Ishikawa (cell line): ENCODE measurements around the gene SLC25A18.

ENCODE experiments used
- CEBPB ChIP-seq: IDR thresholded peaks from 2 replicates; pipeline ENCODE4 v1.6.1; 2012
- CREB1 ChIP-seq: IDR thresholded peaks from 2 replicates; pipeline ENCODE4 v1.6.1; 2012; ENCODE audit warnings: low read depth
- EGR1 ChIP-seq: IDR thresholded peaks from 2 replicates; pipeline ENCODE4 v1.6.1; 2012
- EP300 ChIP-seq: IDR thresholded peaks from 2 replicates; pipeline ENCODE4 v1.6.1; 2012; ENCODE audit warnings: borderline replicate concordance
- FOXM1 ChIP-seq: IDR thresholded peaks from 2 replicates; pipeline ENCODE4 v1.6.1; 2012; ENCODE audit warnings: low read depth, borderline replicate concordance
- NFIC ChIP-seq: IDR thresholded peaks from 2 replicates; pipeline ENCODE4 v1.6.1; 2012
- RAD21 ChIP-seq: IDR thresholded peaks from 2 replicates; pipeline ENCODE4 v1.6.1; 2012; ENCODE audit warnings: low read depth
- TAF1 ChIP-seq: IDR thresholded peaks from 2 replicates; pipeline ENCODE4 v1.6.1; 2012; ENCODE audit warnings: low read depth, mild to moderate bottlenecking
- TCF12 ChIP-seq: IDR thresholded peaks from 2 replicates; pipeline ENCODE4 v1.6.1; 2012; ENCODE audit warnings: low read depth
- TEAD4 ChIP-seq: IDR thresholded peaks from 2 replicates; pipeline ENCODE4 v1.6.1; 2012
- USF1 ChIP-seq: IDR thresholded peaks from 2 replicates; pipeline ENCODE4 v1.6.1; 2012
- YY1 ChIP-seq: IDR thresholded peaks from 2 replicates; pipeline ENCODE4 v1.6.1; 2012; ENCODE audit warnings: low read depth
- ZBTB7A ChIP-seq: IDR thresholded peaks from 2 replicates; pipeline ENCODE4 v1.6.1; 2012; ENCODE audit warnings: low read depth
- TF ChIP-seq, protein P1 (sequence below): IDR thresholded peaks from 2 replicates; pipeline ENCODE4 v1.6.1; 2012
- TF ChIP-seq, protein P2 (sequence below): IDR thresholded peaks from 2 replicates; pipeline ENCODE4 v1.6.1; 2012; ENCODE audit warnings: low read depth, mild to moderate bottlenecking

The SLC25A18 gene

GRCh38 chr22:17592201-17592600 is 28.9 kb downstream of the SLC25A18 start:
- TF ChIP-seq EGR1: no peak
- TF ChIP-seq TEAD4: no peak
- TF ChIP-seq EP300: no peak
- TF ChIP-seq TCF12: no peak
- TF ChIP-seq USF1: no peak
- TF ChIP-seq, protein P1, sequence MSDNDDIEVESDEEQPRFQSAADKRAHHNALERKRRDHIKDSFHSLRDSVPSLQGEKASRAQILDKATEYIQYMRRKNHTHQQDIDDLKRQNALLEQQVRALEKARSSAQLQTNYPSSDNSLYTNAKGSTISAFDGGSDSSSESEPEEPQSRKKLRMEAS: no peak
- no peak for TF ChIP-seq CEBPB
- TF ChIP-seq FOXM1: no peak
- no peak for TF ChIP-seq ZBTB7A
- TF ChIP-seq NFIC: no peak
- TF ChIP-seq YY1: no peak
- TF ChIP-seq CREB1: no peak
- TF ChIP-seq RAD21: no peak
- TF ChIP-seq, protein P2, sequence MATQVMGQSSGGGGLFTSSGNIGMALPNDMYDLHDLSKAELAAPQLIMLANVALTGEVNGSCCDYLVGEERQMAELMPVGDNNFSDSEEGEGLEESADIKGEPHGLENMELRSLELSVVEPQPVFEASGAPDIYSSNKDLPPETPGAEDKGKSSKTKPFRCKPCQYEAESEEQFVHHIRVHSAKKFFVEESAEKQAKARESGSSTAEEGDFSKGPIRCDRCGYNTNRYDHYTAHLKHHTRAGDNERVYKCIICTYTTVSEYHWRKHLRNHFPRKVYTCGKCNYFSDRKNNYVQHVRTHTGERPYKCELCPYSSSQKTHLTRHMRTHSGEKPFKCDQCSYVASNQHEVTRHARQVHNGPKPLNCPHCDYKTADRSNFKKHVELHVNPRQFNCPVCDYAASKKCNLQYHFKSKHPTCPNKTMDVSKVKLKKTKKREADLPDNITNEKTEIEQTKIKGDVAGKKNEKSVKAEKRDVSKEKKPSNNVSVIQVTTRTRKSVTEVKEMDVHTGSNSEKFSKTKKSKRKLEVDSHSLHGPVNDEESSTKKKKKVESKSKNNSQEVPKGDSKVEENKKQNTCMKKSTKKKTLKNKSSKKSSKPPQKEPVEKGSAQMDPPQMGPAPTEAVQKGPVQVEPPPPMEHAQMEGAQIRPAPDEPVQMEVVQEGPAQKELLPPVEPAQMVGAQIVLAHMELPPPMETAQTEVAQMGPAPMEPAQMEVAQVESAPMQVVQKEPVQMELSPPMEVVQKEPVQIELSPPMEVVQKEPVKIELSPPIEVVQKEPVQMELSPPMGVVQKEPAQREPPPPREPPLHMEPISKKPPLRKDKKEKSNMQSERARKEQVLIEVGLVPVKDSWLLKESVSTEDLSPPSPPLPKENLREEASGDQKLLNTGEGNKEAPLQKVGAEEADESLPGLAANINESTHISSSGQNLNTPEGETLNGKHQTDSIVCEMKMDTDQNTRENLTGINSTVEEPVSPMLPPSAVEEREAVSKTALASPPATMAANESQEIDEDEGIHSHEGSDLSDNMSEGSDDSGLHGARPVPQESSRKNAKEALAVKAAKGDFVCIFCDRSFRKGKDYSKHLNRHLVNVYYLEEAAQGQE: no peak
- no peak for TF ChIP-seq TAF1

DNA sequence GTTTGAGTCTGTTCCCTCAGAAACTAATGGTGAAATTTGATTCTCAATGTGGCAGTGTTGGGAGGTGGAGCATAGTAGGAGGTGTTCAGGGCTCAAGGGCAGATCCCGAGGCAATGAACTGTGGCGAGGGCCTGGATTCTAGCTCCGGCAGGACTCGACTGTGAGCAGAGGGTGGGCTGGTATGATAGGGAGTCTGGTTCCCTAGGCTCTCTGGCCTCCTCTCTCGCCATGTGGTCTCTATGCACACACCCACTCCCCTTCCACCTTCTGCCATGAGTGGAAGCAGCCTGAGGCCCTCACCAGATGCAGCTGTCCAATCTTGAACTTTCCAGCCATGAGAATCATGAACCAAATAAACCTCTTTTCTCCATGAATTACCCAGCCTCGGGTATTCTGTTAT is 32.9 kb downstream of the SLC25A18 start:
- TF ChIP-seq FOXM1: no peak
- TF ChIP-seq TCF12: no peak
- TF ChIP-seq USF1: no peak
- no peak for TF ChIP-seq TEAD4
- no peak for TF ChIP-seq CEBPB
- TF ChIP-seq CREB1: no peak
- no peak for TF ChIP-seq ZBTB7A
- TF ChIP-seq, protein P2: no peak
- TF ChIP-seq EGR1: no peak
- TF ChIP-seq NFIC: no peak
- TF ChIP-seq, protein P1: no peak
- TF ChIP-seq YY1: no peak
- TF ChIP-seq TAF1: no peak
- no peak for TF ChIP-seq EP300
- TF ChIP-seq RAD21: no peak

GRCh38 chr22:17597217-17597616 is 33.9 kb downstream of the SLC25A18 start:
- TF ChIP-seq TAF1 (no peak), EGR1 (no peak), TEAD4 (no peak)

DNA sequence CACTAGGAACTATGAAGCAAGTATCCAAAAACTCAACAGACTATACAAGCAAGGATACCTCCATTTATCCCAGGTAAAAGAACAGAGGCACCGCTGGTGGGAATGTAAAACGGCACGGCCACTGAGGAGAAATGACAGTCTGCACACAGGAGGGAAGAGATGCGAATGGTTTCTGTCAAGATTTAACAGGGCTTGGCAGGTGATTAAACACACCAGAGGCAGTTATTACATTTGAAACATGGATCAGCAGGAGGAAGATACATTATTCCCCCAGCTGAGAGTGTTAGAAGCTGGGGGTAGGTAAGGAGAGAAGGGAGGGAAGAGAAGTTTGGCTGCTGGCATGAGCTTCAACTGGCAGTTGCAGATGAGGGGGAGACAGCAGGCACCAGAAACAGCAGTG is 35.0 kb downstream of the SLC25A18 start:
- no peak for TF ChIP-seq EGR1
- TF ChIP-seq TCF12: no peak
- no peak for TF ChIP-seq CEBPB
- TF ChIP-seq, protein P1: no peak
- TF ChIP-seq, protein P2: no peak
- TF ChIP-seq EP300: no peak
- TF ChIP-seq ZBTB7A: no peak
- TF ChIP-seq FOXM1: no peak
- TF ChIP-seq YY1: no peak
- TF ChIP-seq RAD21: no peak
- no peak for TF ChIP-seq NFIC
- TF ChIP-seq CREB1: no peak
- no peak for TF ChIP-seq USF1
- TF ChIP-seq TAF1: no peak
- no peak for TF ChIP-seq TEAD4
